HG02642 (cell line): ENCODE data around the gene SPRED2.

Experiments used
- ATAC-seq: cut with Tn5 transposase; IDR thresholded peaks from one replicate; pipeline ENCODE4 v1.9.1; 2021; ENCODE audit warnings: mild to moderate bottlenecking; ENCODE audit not compliant: unreplicated experiment, poor library complexity

The SPRED2 gene

GRCh38 chr2:65294136-65294535 is 138.3 kb downstream of the SPRED2 start:
- ATAC-seq, result no peak

- ATAC-seq, result no peak
These were observed 139.0 kb downstream of the SPRED2 start for GRCh38 chr2:65293376-65293775.

GRCh38 chr2:65292461-65293011 is 139.9 kb downstream of the SPRED2 start:
- ATAC-seq, result no peak

GRCh38 chr2:65292106-65292400 is 140.3 kb downstream of the SPRED2 start:
- ATAC-seq, result no peak

GRCh38 chr2:65291216-65292105 is 140.9 kb downstream of the SPRED2 start:
- ATAC-seq, result no peak

- ATAC-seq, result no peak
These were observed 145.0 kb downstream of the SPRED2 start for GRCh38 chr2:65287364-65287763.

GRCh38 chr2:65282477-65283053 is 149.8 kb downstream of the SPRED2 start:
- ATAC-seq, result no peak

- no peak for ATAC-seq
These were observed 150.6 kb downstream of the SPRED2 start for GRCh38 chr2:65281627-65282351.

- ATAC-seq, result no peak
These were observed 152.6 kb downstream of the SPRED2 start for GRCh38 chr2:65279756-65280155.

GRCh38 chr2:65278531-65278981 is 153.8 kb downstream of the SPRED2 start:
- no peak for ATAC-seq

- ATAC-seq, result no peak
These were observed 154.5 kb downstream of the SPRED2 start for GRCh38 chr2:65277791-65278483.

- no peak for ATAC-seq
These were observed 155.3 kb downstream of the SPRED2 start for GRCh38 chr2:65277118-65277517.

- ATAC-seq, result no peak
These were observed 155.8 kb downstream of the SPRED2 start for GRCh38 chr2:65276609-65277008.

GRCh38 chr2:65275141-65275915 is 157.1 kb downstream of the SPRED2 start:
- no peak for ATAC-seq

- no peak for ATAC-seq
These were observed 159.1 kb downstream of the SPRED2 start for GRCh38 chr2:65273344-65273743.

- ATAC-seq, result no peak
These were observed 163.4 kb downstream of the SPRED2 start for GRCh38 chr2:65268957-65269356.

- no peak for ATAC-seq
These were observed 165.4 kb downstream of the SPRED2 start for GRCh38 chr2:65267008-65267407.

GRCh38 chr2:65265671-65266045 is 166.7 kb downstream of the SPRED2 start:
- ATAC-seq, result no peak

- no peak for ATAC-seq
These were observed 167.4 kb downstream of the SPRED2 start for GRCh38 chr2:65264821-65265670.
